ENCODE data around the gene CIDEA.

DNA sequence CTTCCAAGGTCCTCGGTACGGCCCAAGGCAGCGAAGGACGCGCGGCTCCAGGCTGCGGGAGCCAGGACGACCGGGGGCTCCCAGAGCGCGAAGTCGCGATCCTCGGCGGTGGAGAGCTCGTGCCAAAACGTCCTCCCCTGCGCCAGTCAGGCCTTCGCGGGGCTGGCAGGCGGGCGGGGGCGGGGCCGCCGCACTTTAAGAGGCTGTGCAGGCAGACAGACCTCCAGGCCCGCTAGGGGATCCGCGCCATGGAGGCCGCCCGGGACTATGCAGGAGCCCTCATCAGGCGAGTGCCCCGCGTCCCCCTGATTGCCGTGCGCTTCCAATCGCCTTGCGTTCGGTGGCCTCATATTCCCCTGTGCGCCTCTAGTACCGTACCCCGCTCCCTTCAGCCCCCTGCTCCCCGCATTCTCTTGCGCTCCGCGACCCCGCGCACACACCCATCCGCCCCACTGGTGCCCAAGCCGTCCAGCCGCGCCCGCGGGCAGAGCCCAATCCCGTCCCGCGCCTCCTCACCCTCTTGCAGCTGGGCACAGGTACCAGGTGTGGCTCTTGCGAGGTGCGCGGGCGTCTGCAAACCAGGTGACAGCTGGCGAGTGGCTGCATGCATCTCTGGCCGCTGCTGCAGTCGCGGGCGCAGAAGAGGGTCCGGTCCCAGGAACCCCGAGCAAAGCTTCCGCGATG, at the start of gene CIDEA:
- TF ChIP-seq, protein P1, sequence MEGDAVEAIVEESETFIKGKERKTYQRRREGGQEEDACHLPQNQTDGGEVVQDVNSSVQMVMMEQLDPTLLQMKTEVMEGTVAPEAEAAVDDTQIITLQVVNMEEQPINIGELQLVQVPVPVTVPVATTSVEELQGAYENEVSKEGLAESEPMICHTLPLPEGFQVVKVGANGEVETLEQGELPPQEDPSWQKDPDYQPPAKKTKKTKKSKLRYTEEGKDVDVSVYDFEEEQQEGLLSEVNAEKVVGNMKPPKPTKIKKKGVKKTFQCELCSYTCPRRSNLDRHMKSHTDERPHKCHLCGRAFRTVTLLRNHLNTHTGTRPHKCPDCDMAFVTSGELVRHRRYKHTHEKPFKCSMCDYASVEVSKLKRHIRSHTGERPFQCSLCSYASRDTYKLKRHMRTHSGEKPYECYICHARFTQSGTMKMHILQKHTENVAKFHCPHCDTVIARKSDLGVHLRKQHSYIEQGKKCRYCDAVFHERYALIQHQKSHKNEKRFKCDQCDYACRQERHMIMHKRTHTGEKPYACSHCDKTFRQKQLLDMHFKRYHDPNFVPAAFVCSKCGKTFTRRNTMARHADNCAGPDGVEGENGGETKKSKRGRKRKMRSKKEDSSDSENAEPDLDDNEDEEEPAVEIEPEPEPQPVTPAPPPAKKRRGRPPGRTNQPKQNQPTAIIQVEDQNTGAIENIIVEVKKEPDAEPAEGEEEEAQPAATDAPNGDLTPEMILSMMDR (IDR thresholded peaks at IDR 0.05) = no peak
- TF ChIP-seq POLR2A (IDR thresholded peaks at IDR 0.05) = no peak

All from uterus (tissue), 2 donors.